GM23338 (cell line): ENCODE measurements around the gene C13orf46. TPM values are rescaled to one million over a fixed set of nuclear protein-coding genes. Genes with fewer than 3 reads are reported as not detected.

ENCODE experiments used
- ATAC-seq: fragments of 200-7000 bp; cut with Tn5 transposase; 3 replicates; pipeline ENCODE4 v1.9.1; 2020
- DNase-seq: peaks from one replicate; pipeline ENCODE4 v3.0.0-alpha.2; 2015; ENCODE audit warnings: low spot score
- H2AFZ ChIP-seq: fragments of 200-600 bp; sonication (generic); 2 replicates; pipeline ENCODE4 v1.8.0; 2016; ENCODE audit warnings: antibody characterized with exemption, mild to moderate bottlenecking, moderate library complexity
- H3F3A ChIP-seq: fragments of 200-600 bp; sonication (generic); replicated peaks from 2 replicates; pipeline ENCODE4 v1.8.0; 2017; ENCODE audit warnings: antibody characterized with exemption, mixed run types, low read depth
- H3K27ac ChIP-seq: fragments of 200-600 bp; sonication (generic); 2 replicates; pipeline ENCODE4 v1.6.1; 2016; ENCODE audit warnings: low read depth
- H3K27me3 ChIP-seq: fragments of 200-600 bp; sonication (generic); 2 replicates; pipeline ENCODE4 v1.8.0; 2016; ENCODE audit warnings: mild to moderate bottlenecking, mixed run types, moderate library complexity; ENCODE audit not compliant: insufficient read depth
- H3K36me3 ChIP-seq: fragments of 200-600 bp; sonication (generic); 2 replicates; pipeline ENCODE4 v1.8.0; 2016; ENCODE audit warnings: mild to moderate bottlenecking; ENCODE audit not compliant: insufficient read depth
- H3K4me1 ChIP-seq: fragments of 200-600 bp; sonication (generic); 2 replicates; pipeline ENCODE4 v1.8.0; 2016; ENCODE audit warnings: mild to moderate bottlenecking, moderate library complexity; ENCODE audit not compliant: insufficient read depth
- H3K4me2 ChIP-seq: fragments of 200-600 bp; sonication (generic); 2 replicates; pipeline ENCODE4 v1.7.1; 2017; ENCODE audit warnings: mixed run types
- H3K4me3 ChIP-seq: fragments of 200-600 bp; sonication (generic); 2 replicates; pipeline ENCODE4 v1.6.1; 2016; ENCODE audit warnings: mixed run types
- H3K79me2 ChIP-seq: fragments of 200-600 bp; sonication (generic); replicated peaks from 2 replicates; pipeline ENCODE4 v1.8.0; 2017; ENCODE audit warnings: mild to moderate bottlenecking; ENCODE audit not compliant: insufficient read depth
- H3K9me2 ChIP-seq: fragments of 200-600 bp; sonication (generic); 2 replicates; pipeline ENCODE4 v1.8.0; 2017; ENCODE audit not compliant: insufficient read depth
- H4K20me1 ChIP-seq: fragments of 200-600 bp; sonication (generic); replicated peaks from 2 replicates; pipeline ENCODE4 v1.8.0; 2017; ENCODE audit warnings: mild to moderate bottlenecking; ENCODE audit not compliant: insufficient read depth
- H3K27ac Mint-ChIP-seq: 2 replicates; pipeline ENCODE4 v1.8.0; 2020; ENCODE audit warnings: inconsistent platforms, mild to moderate bottlenecking, moderate library complexity, mixed read lengths
- H3K27me3 Mint-ChIP-seq: 3 replicates; pipeline ENCODE4 v1.8.0; 2022; ENCODE audit warnings: low read depth, mild to moderate bottlenecking, moderate library complexity, mixed read lengths, inconsistent platforms; ENCODE audit not compliant: insufficient read depth, poor library complexity
- H3K36me3 Mint-ChIP-seq: 3 replicates; pipeline ENCODE4 v1.8.0; 2021; ENCODE audit warnings: low read depth, mild to moderate bottlenecking, inconsistent platforms, moderate library complexity, mixed read lengths
- H3K4me1 Mint-ChIP-seq: 3 replicates; pipeline ENCODE4 v1.8.0; 2020; ENCODE audit warnings: mild to moderate bottlenecking, inconsistent platforms, mixed read lengths
- H3K4me3 Mint-ChIP-seq: 3 replicates; pipeline ENCODE4 v1.8.0; 2021; ENCODE audit warnings: moderate library complexity, mild to moderate bottlenecking, inconsistent platforms, mixed read lengths
- H3K9me3 Mint-ChIP-seq: 3 replicates; pipeline ENCODE4 v1.8.0; 2020; ENCODE audit warnings: moderate library complexity, mild to moderate bottlenecking, inconsistent platforms, mixed read lengths
- CREB1 ChIP-seq: fragments of 250-450 bp; sonication (Bioruptor Pico); IDR thresholded peaks from 2 replicates; pipeline ENCODE4 v1.5.0; 2020; ENCODE audit warnings: low read depth, mild to moderate bottlenecking, moderate library complexity
- EZH2 ChIP-seq: fragments of 200-600 bp; sonication (generic); IDR thresholded peaks from one replicate; pipeline ENCODE4 v1.8.0; 2017; ENCODE audit warnings: antibody characterized with exemption, mild to moderate bottlenecking, low read depth; ENCODE audit not compliant: unreplicated experiment
- EZH2phosphoT487 ChIP-seq: fragments of 200-600 bp; sonication (generic); IDR thresholded peaks from one replicate; pipeline ENCODE4 v1.8.1; 2018; ENCODE audit warnings: antibody characterized with exemption; ENCODE audit not compliant: unreplicated experiment
- JUNB ChIP-seq: IDR thresholded peaks from one replicate; pipeline ENCODE4 v1.6.1; 2016; ENCODE audit warnings: antibody characterized with exemption; ENCODE audit not compliant: unreplicated experiment
- NANOG ChIP-seq: IDR thresholded peaks from 2 replicates; pipeline ENCODE4 v1.6.1; 2016; ENCODE audit warnings: antibody characterized with exemption, borderline replicate concordance
- POLR2AphosphoS5 ChIP-seq: IDR thresholded peaks from 2 replicates; pipeline ENCODE4 v1.6.1; 2016; ENCODE audit warnings: antibody characterized with exemption, low read depth
- ZNF114 ChIP-seq: fragments of 250-450 bp; sonication (Bioruptor Pico); IDR thresholded peaks from 2 replicates; pipeline ENCODE4 v1.5.0; 2020; ENCODE audit warnings: mild to moderate bottlenecking, moderate library complexity
- ZNF331 ChIP-seq: fragments of 250-450 bp; sonication (Bioruptor Pico); IDR thresholded peaks from 2 replicates; pipeline ENCODE4 v1.5.0; 2020; ENCODE audit warnings: low read depth, mild to moderate bottlenecking, moderate library complexity
- polyA plus RNA-seq: library from polyadenylated mRNA; unstranded; fragments of >200 nt; fragmentation: Nextera tagmentation; extraction: Ambion mirVana; gene quantifications from 2 replicates; pipeline ENCODE4 v1.2.1, GENCODE V29; 2016
- total RNA-seq: library from RNA; depleted of rRNA; stranded (reverse); fragments of >200 nt; shearing (Covaris generic); gene quantifications from 2 replicates; pipeline ENCODE4 v1.2.3, GENCODE V29; 2014
- TF ChIP-seq, protein P1 (sequence below): IDR thresholded peaks from one replicate; pipeline ENCODE4 v1.6.1; 2018; ENCODE audit warnings: antibody characterized with exemption; ENCODE audit not compliant: unreplicated experiment
- TF ChIP-seq, protein P2 (sequence below), 2 experiments: fragments of 200-600 bp in 1 of 2; sonication (generic) in 1 of 2; conservative IDR thresholded peaks; 2 replicates each; pipeline versions ENCODE4 v1.5.1 to v1.6.1; 2016 to 2017; ENCODE audit warnings: antibody characterized with exemption in 2 of 2, low read depth in 2 of 2, mild to moderate bottlenecking in 2 of 2, moderate library complexity in 1 of 2

Gene C13orf46
- total and polyA plus RNA-seq, 2 experiments from 2014 or later, result 0.44 to 1.5 TPM

DNA sequence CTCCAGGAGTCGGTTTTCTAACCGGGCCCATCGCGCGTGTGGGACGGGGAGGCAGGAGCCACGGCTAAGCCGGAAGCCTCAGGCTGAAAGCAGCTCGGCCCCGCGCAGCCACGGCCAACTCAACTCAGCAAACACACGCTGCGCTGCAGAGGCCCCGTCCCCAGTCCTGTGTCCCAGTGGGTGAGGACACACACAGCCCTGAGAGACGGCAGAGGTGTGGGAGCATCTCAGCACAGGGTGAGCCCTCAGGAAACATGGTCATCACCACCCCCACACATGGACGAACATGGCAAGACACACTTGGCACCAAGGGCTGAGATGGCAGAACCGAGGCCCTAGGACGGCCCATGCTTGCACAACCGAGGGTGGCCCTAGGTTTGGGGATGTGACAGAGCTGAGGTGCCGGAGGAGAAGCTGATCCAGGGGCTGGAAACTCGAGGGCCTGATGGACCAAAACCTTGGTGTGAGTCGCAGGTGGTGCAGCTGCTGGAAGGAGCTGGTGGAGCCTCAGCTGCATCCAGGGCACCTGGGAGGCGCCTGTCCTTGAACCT, 29.0 kb upstream of the C13orf46 start (continued):
- TF ChIP-seq CREB1 (no peak), POLR2AphosphoS5 (no peak), EZH2phosphoT487 (no peak), NANOG (no peak), EZH2 (no peak), ZNF114 (CRISPR knock-in tag) (no peak)
- TF ChIP-seq, protein P1, sequence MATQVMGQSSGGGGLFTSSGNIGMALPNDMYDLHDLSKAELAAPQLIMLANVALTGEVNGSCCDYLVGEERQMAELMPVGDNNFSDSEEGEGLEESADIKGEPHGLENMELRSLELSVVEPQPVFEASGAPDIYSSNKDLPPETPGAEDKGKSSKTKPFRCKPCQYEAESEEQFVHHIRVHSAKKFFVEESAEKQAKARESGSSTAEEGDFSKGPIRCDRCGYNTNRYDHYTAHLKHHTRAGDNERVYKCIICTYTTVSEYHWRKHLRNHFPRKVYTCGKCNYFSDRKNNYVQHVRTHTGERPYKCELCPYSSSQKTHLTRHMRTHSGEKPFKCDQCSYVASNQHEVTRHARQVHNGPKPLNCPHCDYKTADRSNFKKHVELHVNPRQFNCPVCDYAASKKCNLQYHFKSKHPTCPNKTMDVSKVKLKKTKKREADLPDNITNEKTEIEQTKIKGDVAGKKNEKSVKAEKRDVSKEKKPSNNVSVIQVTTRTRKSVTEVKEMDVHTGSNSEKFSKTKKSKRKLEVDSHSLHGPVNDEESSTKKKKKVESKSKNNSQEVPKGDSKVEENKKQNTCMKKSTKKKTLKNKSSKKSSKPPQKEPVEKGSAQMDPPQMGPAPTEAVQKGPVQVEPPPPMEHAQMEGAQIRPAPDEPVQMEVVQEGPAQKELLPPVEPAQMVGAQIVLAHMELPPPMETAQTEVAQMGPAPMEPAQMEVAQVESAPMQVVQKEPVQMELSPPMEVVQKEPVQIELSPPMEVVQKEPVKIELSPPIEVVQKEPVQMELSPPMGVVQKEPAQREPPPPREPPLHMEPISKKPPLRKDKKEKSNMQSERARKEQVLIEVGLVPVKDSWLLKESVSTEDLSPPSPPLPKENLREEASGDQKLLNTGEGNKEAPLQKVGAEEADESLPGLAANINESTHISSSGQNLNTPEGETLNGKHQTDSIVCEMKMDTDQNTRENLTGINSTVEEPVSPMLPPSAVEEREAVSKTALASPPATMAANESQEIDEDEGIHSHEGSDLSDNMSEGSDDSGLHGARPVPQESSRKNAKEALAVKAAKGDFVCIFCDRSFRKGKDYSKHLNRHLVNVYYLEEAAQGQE, result no peak

DNA sequence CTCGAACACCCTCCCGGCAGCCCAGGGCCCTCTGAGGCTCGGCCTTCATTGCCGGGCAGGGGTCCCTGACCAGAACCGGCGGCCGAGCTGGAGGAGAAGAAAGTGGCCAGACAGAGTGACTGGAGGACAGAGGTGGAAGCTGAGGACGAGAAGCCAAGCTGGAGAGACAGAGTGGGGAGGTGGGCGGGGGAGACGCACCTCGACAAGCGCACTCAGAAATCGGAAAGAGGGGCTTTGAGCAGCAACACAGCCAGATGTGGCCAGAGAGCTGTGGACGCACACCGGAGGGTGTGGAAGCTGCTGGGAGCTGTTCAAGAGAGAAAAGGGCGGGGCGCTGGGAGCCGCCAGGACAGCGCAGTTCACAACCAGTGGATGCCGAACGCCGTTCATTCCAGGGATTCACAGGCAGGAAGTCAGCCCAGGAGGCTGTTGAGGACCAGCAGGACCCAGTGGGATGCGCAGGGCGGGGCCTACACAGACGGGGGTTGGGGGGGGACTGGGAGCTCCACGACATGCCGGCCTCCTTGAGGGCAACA, 28.2 kb upstream of the C13orf46 start:
- H3K4me1 Mint-ChIP-seq, result no peaks in the 10 kb centered on the region
- H3K27me3 ChIP-seq, result no peaks in the 10 kb centered on the region
- no peaks in the 10 kb centered on the region for H3K36me3 ChIP-seq
- no peak overlapping the region for H3K4me2 ChIP-seq
- no peaks in the 10 kb centered on the region; the same call in 2 of the 3 replicates for H3K36me3 Mint-ChIP-seq
- no peak overlapping the region for H3K27ac ChIP-seq
- no peaks in the 10 kb centered on the region for H4K20me1 ChIP-seq
- no peak overlapping the region for H3K4me3 Mint-ChIP-seq
- no peaks in the 10 kb centered on the region for H3F3A ChIP-seq
- no peaks in the 10 kb centered on the region for H3K9me2 ChIP-seq
- no peak overlapping the region for H3K4me3 ChIP-seq
- TF ChIP-seq EZH2 (no peak), EZH2phosphoT487 (no peak), ZNF114 (CRISPR knock-in tag) (no peak), CREB1 (no peak), JUNB (no peak), ZNF331 (CRISPR knock-in tag) (no peak)
- TF ChIP-seq, protein P2, sequence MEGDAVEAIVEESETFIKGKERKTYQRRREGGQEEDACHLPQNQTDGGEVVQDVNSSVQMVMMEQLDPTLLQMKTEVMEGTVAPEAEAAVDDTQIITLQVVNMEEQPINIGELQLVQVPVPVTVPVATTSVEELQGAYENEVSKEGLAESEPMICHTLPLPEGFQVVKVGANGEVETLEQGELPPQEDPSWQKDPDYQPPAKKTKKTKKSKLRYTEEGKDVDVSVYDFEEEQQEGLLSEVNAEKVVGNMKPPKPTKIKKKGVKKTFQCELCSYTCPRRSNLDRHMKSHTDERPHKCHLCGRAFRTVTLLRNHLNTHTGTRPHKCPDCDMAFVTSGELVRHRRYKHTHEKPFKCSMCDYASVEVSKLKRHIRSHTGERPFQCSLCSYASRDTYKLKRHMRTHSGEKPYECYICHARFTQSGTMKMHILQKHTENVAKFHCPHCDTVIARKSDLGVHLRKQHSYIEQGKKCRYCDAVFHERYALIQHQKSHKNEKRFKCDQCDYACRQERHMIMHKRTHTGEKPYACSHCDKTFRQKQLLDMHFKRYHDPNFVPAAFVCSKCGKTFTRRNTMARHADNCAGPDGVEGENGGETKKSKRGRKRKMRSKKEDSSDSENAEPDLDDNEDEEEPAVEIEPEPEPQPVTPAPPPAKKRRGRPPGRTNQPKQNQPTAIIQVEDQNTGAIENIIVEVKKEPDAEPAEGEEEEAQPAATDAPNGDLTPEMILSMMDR (conservative IDR thresholded peaks at IDR 0.05; ENCODE audit: low read depth in 2 of 2), result no peak
- H3K79me2 ChIP-seq, result no peaks in the 10 kb centered on the region
- no peak overlapping the region for H2AFZ ChIP-seq
- ATAC-seq (peak; percentile 68), DNase-seq (peak; percentile 34)
- H3K4me1 ChIP-seq, result no peaks in the 10 kb centered on the region
- no peak overlapping the region for H3K27ac Mint-ChIP-seq
- no peaks in the 10 kb centered on the region for H3K9me3 Mint-ChIP-seq
- H3K27me3 Mint-ChIP-seq, result peaks cover 2% of the 10 kb centered on the region
